SKM-1 treated with dmso at 0.1 percent for 144 hours (cell line): ENCODE results near the gene CHD8.
"Not testable (repeated sequence)": the region's sequence is repeated elsewhere in the genome, so short reads cannot be mapped to it uniquely, and the experiment has no call there.

Experiments used
- DNase-seq: peaks from one replicate; lab custom pipeline; 2025; ENCODE audit not compliant: unreplicated experiment; lab: John Stamatoyannopoulos, UW

Gene CHD8

GRCh38 chr14:21436567-21437062 lies 19.3 kb downstream of the CHD8 start:
- DNase-seq: no peak

GRCh38 chr14:21431126-21431525 lies 24.8 kb downstream of the CHD8 start:
- DNase-seq: no peak

- no peak for DNase-seq
Measured at GRCh38 chr14:21428930-21429329, 27.0 kb downstream of the CHD8 start.

DNA sequence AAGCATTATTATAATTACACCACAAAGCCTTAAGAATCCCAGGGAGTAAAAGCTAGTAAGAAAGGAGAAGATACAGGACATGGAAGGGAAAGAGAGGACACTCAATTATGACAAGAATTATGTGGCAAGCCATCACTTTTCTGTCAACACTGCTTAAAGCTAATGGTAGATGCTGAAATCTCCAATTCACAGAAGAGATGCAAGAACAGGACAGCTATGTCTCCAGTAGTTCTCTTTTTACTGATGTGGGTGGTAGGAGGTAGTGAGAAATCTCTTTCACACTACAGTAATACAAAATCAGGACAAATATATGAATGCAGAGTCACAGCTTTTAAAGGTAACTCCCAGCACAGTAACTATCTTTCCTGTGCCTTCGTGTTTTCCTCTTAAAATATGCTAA lies 29.2 kb downstream of the CHD8 start:
- no peak for DNase-seq

DNA sequence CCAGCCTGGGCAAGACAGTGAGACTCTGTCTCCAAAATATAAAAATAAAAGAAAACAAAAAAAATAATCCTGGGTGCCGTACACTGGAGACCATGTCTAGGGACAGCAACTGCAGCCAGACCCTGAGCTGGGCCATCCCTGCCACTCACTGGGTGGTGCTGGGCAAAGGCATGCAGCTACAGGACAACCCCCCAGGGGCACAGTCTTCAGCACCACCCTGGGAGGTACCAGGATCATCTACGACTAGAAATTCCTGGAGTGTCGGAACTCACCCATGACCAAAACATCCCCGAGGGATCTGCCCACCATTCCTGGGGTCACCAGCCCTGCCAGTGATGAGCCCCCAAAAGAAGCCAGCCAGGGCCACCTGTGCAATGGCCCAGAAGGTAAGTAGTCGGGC lies 36.4 kb downstream of the CHD8 start:
- DNase-seq: no peak

- DNase-seq: no peak
Measured at GRCh38 chr14:21415329-21415728, 40.6 kb downstream of the CHD8 start.

- no peak for DNase-seq
Measured at GRCh38 chr14:21414137-21414631, 41.7 kb downstream of the CHD8 start.

- DNase-seq: no peak
Measured at GRCh38 chr14:21408147-21408546, 47.8 kb downstream of the CHD8 start.

- no peak for DNase-seq
Measured at GRCh38 chr14:21406213-21406612, 49.7 kb downstream of the CHD8 start.

- no peak for DNase-seq
Measured at GRCh38 chr14:21405097-21405496, 50.8 kb downstream of the CHD8 start.

- DNase-seq: no peak
Measured at GRCh38 chr14:21399311-21399870, 56.5 kb downstream of the CHD8 start.

- DNase-seq: no peak
Measured at GRCh38 chr14:21398901-21399300, 57.0 kb downstream of the CHD8 start.

- DNase-seq: no peak
Measured at GRCh38 chr14:21395450-21395849, 60.5 kb downstream of the CHD8 start.

DNA sequence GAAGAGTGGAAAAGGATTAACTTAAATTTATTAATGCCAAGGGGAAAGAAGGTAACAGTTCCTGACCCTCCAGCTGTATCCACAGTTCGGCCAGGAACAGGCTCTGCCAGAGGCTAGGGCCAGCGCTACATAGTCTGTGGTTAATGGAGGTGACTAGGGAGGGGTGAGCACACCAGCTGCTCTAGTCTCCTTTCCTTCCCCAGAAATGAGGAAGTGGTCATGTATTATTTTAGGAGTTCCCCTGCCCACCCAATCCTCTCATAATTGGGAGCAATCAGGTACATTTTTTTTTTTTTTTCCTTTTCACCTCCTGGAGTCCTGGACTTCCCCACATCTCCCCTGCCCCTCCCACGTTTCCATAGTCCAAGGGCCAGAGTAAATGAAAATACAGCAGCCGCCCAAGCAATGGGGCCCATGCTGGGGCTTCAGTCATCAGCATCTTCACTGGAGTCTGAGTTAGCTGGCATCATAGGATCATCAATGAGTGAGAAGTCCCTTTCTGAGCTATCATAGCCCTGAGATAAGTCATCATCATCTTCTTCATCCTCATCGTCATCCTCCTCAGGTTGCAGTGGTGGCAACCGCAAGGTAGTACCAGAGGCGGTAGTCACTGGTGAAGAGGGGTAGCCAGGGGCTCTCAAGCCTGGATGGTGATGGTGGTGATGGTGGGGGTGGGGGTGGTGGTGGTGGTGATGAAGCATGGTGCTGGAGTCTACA lies 70.6 kb downstream of the CHD8 start:
- peak; percentile 53 for DNase-seq

- DNase-seq: no peak
Measured at GRCh38 chr14:21384494-21384851, 71.5 kb downstream of the CHD8 start.

- DNase-seq: peak; percentile 61
Measured at GRCh38 chr14:21383848-21384493, 72.0 kb downstream of the CHD8 start, which contains the start of gene SUPT16H. Gene SUPT16H (minus strand): TSS chr14:21384019. CDS start chr14:21383927, 92 bp downstream.

DNA sequence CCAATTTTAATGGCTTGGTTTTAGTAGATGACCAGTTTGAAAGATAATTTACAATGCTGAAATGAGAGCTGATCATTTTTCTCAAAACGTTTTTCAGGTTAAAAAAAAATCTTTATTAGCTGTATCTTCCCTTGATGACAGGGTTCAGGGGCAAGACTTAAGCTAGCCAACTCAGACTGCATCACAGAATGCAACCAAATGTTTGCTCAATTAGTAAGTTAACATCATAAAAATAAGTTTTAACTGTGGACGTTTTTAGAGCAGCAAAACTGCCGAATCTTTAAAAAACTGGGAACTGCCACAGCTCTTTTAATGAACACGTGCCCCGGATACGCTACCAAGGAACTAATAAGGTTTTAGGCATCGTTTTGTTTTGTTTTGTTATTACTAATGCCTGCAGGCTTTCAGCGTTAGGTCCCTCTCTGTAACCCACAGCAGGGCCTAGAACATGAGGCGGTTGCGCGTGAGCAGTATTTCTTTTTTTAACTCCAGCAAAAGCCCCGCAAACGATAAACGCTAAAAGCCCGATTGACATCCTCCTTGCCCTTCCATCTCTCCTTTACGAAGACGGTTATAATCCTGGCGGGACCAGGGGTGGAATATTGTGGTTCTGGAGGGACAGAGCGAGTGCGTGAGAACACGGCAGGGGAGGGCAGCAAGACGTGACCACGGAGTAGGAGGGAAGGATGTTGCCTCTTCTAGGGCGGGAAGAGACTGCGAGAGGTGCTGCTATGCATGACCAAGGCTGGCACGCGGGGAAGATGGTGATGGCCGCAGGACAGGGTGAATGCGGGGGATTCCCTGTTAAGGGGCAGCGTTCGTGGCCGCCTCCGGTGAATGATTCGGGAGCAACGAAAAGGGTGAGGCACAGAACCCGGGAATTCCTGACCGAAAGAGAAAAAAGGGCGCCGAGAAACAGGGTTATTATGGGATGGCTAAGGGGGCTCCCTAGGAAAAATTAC lies 72.8 kb downstream of the CHD8 start:
- no peak for DNase-seq

DNA sequence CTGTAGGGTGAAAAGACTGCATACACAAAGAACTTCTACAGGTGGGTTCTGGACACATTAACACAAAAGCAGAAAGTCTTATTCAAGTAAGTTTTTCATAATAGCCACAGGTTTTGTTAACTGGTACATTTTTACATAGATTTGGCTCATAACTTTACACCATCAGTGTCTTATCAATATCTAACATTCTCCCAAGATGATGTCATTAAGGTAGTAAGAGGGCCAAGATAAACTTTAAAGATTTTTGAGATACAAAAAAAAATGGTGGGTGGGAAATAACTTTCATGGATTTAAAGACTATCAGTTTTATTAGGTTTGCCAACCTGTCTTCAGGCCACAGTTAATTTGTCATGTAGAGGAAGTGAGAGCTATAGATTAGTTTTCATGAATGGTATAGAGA lies 73.8 kb downstream of the CHD8 start:
- DNase-seq: no peak

DNA sequence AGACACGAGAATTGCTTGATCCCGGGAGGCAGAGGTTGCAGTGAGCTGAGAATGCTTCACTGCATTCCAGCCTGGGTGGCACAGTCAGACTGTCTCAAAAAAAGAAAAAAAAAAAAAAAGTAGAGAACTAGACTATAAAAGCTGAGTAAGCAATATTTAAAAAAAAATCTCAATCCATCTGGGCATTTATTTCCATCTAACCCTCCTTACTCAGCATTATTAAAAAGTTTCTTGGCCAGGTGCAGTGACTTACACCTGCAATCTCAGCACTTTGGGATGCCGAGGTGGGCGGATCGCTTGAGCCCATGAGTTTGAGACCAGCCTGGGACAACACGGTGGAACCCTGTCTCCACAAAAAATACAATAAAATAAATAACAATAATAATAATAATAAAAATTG lies 76.6 kb downstream of the CHD8 start:
- DNase-seq: no peak

DNA sequence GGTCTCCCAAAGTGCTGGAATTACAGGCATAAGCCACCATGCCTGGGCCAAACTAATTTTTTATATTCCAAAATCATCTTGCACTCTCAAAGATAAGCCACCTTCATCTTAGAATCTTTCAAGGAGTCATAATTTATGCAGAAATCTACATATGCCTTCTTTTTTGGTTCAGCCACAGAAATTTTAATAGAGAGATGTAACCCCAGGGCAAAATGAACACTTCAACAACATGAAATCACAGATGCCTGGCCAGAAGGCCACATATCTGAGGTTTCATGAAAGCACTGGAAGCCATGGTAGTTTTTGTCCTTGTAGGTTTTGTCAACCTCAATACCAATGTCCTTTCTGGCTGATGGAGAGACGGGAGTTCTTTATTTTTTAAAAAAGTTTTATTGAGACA lies 81.9 kb downstream of the CHD8 start:
- no peak for DNase-seq

GRCh38 chr14:21372814-21373213 lies 83.1 kb downstream of the CHD8 start:
- DNase-seq: not testable (repeated sequence)
